ENCODE results near the gene CCNA2. TPM values are rescaled to one million over a fixed set of nuclear protein-coding genes. Genes with fewer than 3 reads are reported as not detected.

The CCNA2 gene
- total RNA-seq (2013), result 0.50 TPM
- polyA plus RNA-seq (under 1 TPM in 2 of 3 donors, not detected in 1; 0.20 to 0.23 TPM), polyA minus RNA-seq (0.28 and 0.40 TPM in 2 replicates), total RNA-seq (0.26 to 12.7 (median 0.59) reads per million in 11 experiments)

- H3K4me1 ChIP-seq (ENCODE audit: control insufficient read depth in 1 of 2, insufficient read depth in 2 of 2, low read length in 2 of 2), result peaks cover 11 to 27% of the 10 kb centered on the region in 2 donors
- H3K27ac ChIP-seq (ENCODE audit: low read depth in 1 of 2, low read length in 2 of 2), result peak within 1 kb of the TSS; percentile 11 to 81
- H4K20me1 ChIP-seq (ENCODE audit: insufficient read depth, low read length), result no peaks in the 10 kb centered on the region
- peaks cover 3 to 23% of the 10 kb centered on the region in 2 donors for H3K36me3 ChIP-seq (replicated peaks in 1 of 2; ENCODE audit: control insufficient read depth in 1 of 2, insufficient read depth in 2 of 2, low read length in 2 of 2)
- peak within 1 kb of the TSS; percentile 61 for H3K9ac ChIP-seq (ENCODE audit: insufficient read depth, low read length, poor library complexity, severe bottlenecking)
- Mint-ChIP-seq H3K27me3 (ENCODE audit: low read depth in 3 of 3) (no peaks in the 10 kb centered on the region), H3K4me1 (peaks cover 20% of the 10 kb centered on the region), H3K27ac (peak within 1 kb of the TSS; percentile 73 to 94 (median 87)), H3K9me3 (no peaks in the 10 kb centered on the region), H3K36me3 (peaks cover 17 to 21% of the 10 kb centered on the region in 2 donors), H3K4me3 (peak within 1 kb of the TSS; percentile 92 to 97)
- H3K27me3 ChIP-seq (ENCODE audit: control insufficient read depth in 2 of 2, insufficient read depth in 2 of 2, low read length in 2 of 2), result no peaks in the 10 kb centered on the region
- DNase-seq, result peak; percentile 90 to 93 (median 90)
- H3K79me2 ChIP-seq (ENCODE audit: insufficient read depth, low read length), result peaks cover 43% of the 10 kb centered on the region
- peak within 1 kb of the TSS; percentile 95 for H2AFZ ChIP-seq (ENCODE audit: insufficient read depth, low read depth, low read length, poor library complexity, severe bottlenecking)
- TF ChIP-seq CTCF (IDR thresholded peaks at IDR 0.05), result no peak
- under 1% methylated on average over 63 of the region's 63 CpGs for WGBS (ENCODE audit: insufficient coverage)
- intact Hi-C loops (cut with micrococcal nuclease), result loop anchor here (2.0 kb wide), 1 partner anchor 23 kb away; the partner anchor contains the start of gene EXOSC9 (in 2 of the 2)
- no peaks in the 10 kb centered on the region for H3K9me3 ChIP-seq (replicated peaks in 1 of 2; ENCODE audit: control insufficient read depth in 1 of 2, insufficient read depth in 1 of 2, low read length in 2 of 2)
- peak within 1 kb of the TSS; percentile 72 to 98 (median 77) for H3K4me3 ChIP-seq (replicated peaks in 1 of 3; ENCODE audit: low read depth in 2 of 3, low read length in 3 of 3)
- H3K4me2 ChIP-seq (replicated peaks; ENCODE audit: extremely low read depth, low read length, poor library complexity, severe bottlenecking), result peak within 1 kb of the TSS; percentile 100
These were observed at the start of gene CCNA2 for GRCh38 chr4:121823505-121824170. TSS of gene CCNA2 (minus strand) at chr4:121823883. CDS start at chr4:121823628, 255 bp downstream.

- Histone ChIP-seq H3K9me3 (replicated peaks in 1 of 2; ENCODE audit: control insufficient read depth in 1 of 2, insufficient read depth in 1 of 2, low read length in 2 of 2) (no peaks in the 10 kb centered on the region), H3K9ac (ENCODE audit: insufficient read depth, low read length, poor library complexity, severe bottlenecking) (peak within 1 kb of the TSS; percentile 73), H3K27me3 (ENCODE audit: control insufficient read depth in 2 of 2, insufficient read depth in 2 of 2, low read length in 2 of 2) (no peaks in the 10 kb centered on the region), H3K4me3 (replicated peaks in 1 of 3; ENCODE audit: low read depth in 2 of 3, low read length in 3 of 3) (peak within 1 kb of the TSS; percentile 86 to 90 (median 88)), H3K79me2 (ENCODE audit: insufficient read depth, low read length) (no peaks in the 10 kb centered on the region), H3K4me1 (ENCODE audit: control insufficient read depth in 1 of 2, insufficient read depth in 2 of 2, low read length in 2 of 2) (peaks cover 9 to 18% of the 10 kb centered on the region in 2 donors), H2AFZ (ENCODE audit: insufficient read depth, low read depth, low read length, poor library complexity, severe bottlenecking) (peak within 1 kb of the TSS; percentile 98), H3K36me3 (replicated peaks in 1 of 2; ENCODE audit: control insufficient read depth in 1 of 2, insufficient read depth in 2 of 2, low read length in 2 of 2) (peaks cover 2 to 6% of the 10 kb centered on the region in 2 donors), H3K27ac (ENCODE audit: low read depth in 1 of 2, low read length in 2 of 2) (peak within 1 kb of the TSS; percentile 65 to 72), H3K4me2 (replicated peaks; ENCODE audit: extremely low read depth, low read length, poor library complexity, severe bottlenecking) (peak within 1 kb of the TSS; percentile 87), H4K20me1 (ENCODE audit: insufficient read depth, low read length) (no peaks in the 10 kb centered on the region)
- Mint-ChIP-seq H3K9me3 (peaks cover 0 to 2% (median 0%) of the 10 kb centered on the region in 7 donors), H3K27ac (peak within 1 kb of the TSS; percentile 80 to 91 (median 86)), H3K27me3 (ENCODE audit: low read depth in 3 of 3) (peaks cover 6 to 8% (median 8%) of the 10 kb centered on the region in 3 donors), H3K4me3 (peak within 1 kb of the TSS; percentile 96 to 97), H3K4me1 (peaks cover 20% of the 10 kb centered on the region), H3K36me3 (peaks cover 15 to 17% of the 10 kb centered on the region in 2 donors)
- peak; percentile 86 to 93 (median 88) for DNase-seq
- under 1% methylated on average over 58 of the region's 58 CpGs for WGBS (ENCODE audit: insufficient coverage)
- no peak for TF ChIP-seq CTCF (IDR thresholded peaks at IDR 0.05)
- intact Hi-C loops (cut with micrococcal nuclease), result no loop called here
These were observed 46.4 kb upstream of the CCNA2 start, which contains the start of gene BBS7 for GRCh38 chr4:121869841-121870822. TSS of gene BBS7 (minus strand) at chr4:121870474. CDS start at chr4:121870313, 161 bp downstream.
